Hepatocyte (in vitro differentiated cells): Measurements from ENCODE around the gene TUT7.

ENCODE experiments used
- CTCF ChIP-seq: fragments of 200-600 bp; sonication (generic); IDR thresholded peaks from 2 replicates; pipeline ENCODE4 v1.5.1; 2016; ENCODE audit warnings: antibody characterized with exemption, mild to moderate bottlenecking; ENCODE audit not compliant: poor library complexity
- EZH2 ChIP-seq: fragments of 200-600 bp; sonication (generic); IDR thresholded peaks from 2 replicates; pipeline ENCODE4 v1.6.1; 2016; ENCODE audit warnings: antibody characterized with exemption, mild to moderate bottlenecking, borderline replicate concordance
- EZH2phosphoT487 ChIP-seq: fragments of 200-600 bp; sonication (generic); IDR thresholded peaks from one replicate; pipeline ENCODE4 v1.6.1; 2018; ENCODE audit warnings: antibody characterized with exemption, mild to moderate bottlenecking, low read depth, moderate library complexity; ENCODE audit not compliant: unreplicated experiment, severe bottlenecking

DNA sequence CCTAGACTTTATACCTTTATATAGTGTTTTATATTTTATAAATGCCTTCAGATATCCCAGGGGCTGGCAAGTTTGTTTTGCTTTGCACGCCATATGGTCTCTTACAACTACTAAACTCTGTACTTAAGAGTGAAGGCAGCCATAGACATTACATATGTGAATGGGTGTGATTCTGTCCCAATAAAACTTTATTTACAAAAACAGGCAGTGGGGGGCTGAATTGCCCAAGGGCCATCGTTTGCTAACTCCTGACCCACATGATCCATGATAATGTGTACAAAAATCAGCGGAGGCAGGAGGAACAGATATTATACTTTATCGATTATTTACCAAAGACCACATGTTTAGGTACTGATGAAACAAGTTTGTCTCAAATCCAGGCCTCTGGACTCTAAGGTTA is 36.0 kb downstream of the TUT7 start:
- no peak for TF ChIP-seq EZH2
- no peak for TF ChIP-seq CTCF
- no peak for TF ChIP-seq EZH2phosphoT487
